ENCODE measurements around the gene PIP4K2C. TPM values are rescaled to one million over a fixed set of nuclear protein-coding genes. Genes with fewer than 3 reads are reported as not detected.

The PIP4K2C gene
- total RNA-seq, 2 donors from 2014 or later: 33.4 to 39.9 TPM

Other genes starting within 250 kb of the PIP4K2C start
- gene R3HDM2, start 160.1 kb upstream of the PIP4K2C start, total RNA-seq: 10 to 100 TPM; 26.5 to 62.4 TPM
- not detected for gene INHBC, start 156.4 kb upstream of the PIP4K2C start, total RNA-seq
- gene INHBE, start 135.9 kb upstream of the PIP4K2C start, total RNA-seq: not detected
- gene GLI1, start 131.4 kb upstream of the PIP4K2C start, total RNA-seq: 10 to 100 TPM in 1 of 2 donors, 1 to 10 TPM in 1; 1.7 to 13.0 TPM
- gene ARHGAP9, start 111.3 kb upstream of the PIP4K2C start, total RNA-seq: 10 to 100 TPM; 32.0 to 32.5 TPM
- gene MARS1, start 103.1 kb upstream of the PIP4K2C start, total RNA-seq: 100 to 1,000 TPM in 1 of 2 donors, 10 to 100 TPM in 1; 58.8 to 104 TPM
- gene DDIT3, start 70.7 kb upstream of the PIP4K2C start, total RNA-seq: 10 to 100 TPM; 35.5 to 39.6 TPM
- gene MBD6, start 68.4 kb upstream of the PIP4K2C start, total RNA-seq: 10 to 100 TPM; 39.2 to 54.3 TPM
- 100 to 1,000 TPM; 101 to 153 TPM for gene DCTN2, start 44.0 kb upstream of the PIP4K2C start, total RNA-seq
- 1 to 10 TPM in 1 of 2 donors, under 1 TPM in 1; 0.81 to 2.7 TPM for gene KIF5A, start 41.1 kb upstream of the PIP4K2C start, total RNA-seq
- 10 to 100 TPM; 37.9 to 55.1 TPM for gene DTX3, start 13.6 kb downstream of the PIP4K2C start, total RNA-seq
- 10 to 100 TPM; 73.8 to 77.0 TPM for gene ARHGEF25, start 20.2 kb downstream of the PIP4K2C start, total RNA-seq
- gene B4GALNT1, start 42.0 kb downstream of the PIP4K2C start, total RNA-seq: 10 to 100 TPM in 1 of 2 donors, 1 to 10 TPM in 1; 4.0 to 11.0 TPM
- gene OS9, start 102.9 kb downstream of the PIP4K2C start, total RNA-seq: 100 to 1,000 TPM; 253 to 381 TPM
- gene AGAP2, start 147.6 kb downstream of the PIP4K2C start, total RNA-seq: 1 to 10 TPM; 1.2 to 3.5 TPM
- gene TSPAN31, start 153.8 kb downstream of the PIP4K2C start, total RNA-seq: 100 to 1,000 TPM in 1 of 2 donors, 10 to 100 TPM in 1; 58.8 to 115 TPM
- 10 to 100 TPM; 52.3 to 72.8 TPM for gene CDK4, start 161.1 kb downstream of the PIP4K2C start, total RNA-seq
- gene MARCHF9, start 163.9 kb downstream of the PIP4K2C start, total RNA-seq: 10 to 100 TPM in 1 of 2 donors, 1 to 10 TPM in 1; 8.8 to 11.2 TPM
- 1 to 10 TPM in 1 of 2 donors, under 1 TPM in 1; 0.81 to 2.2 TPM for gene CYP27B1, start 175.9 kb downstream of the PIP4K2C start, total RNA-seq
- gene METTL1, start 180.9 kb downstream of the PIP4K2C start, total RNA-seq: 10 to 100 TPM; 10.4 to 13.5 TPM
- 1 to 10 TPM; 7.0 to 9.7 TPM for gene EEF1AKMT3, start 181.4 kb downstream of the PIP4K2C start, total RNA-seq
- 10 to 100 TPM; 15.4 to 19.3 TPM for gene TSFM, start 191.6 kb downstream of the PIP4K2C start, total RNA-seq
- 10 to 100 TPM in 1 of 2 donors, 1 to 10 TPM in 1; 2.2 to 15.3 TPM for gene AVIL, start 227.5 kb downstream of the PIP4K2C start, total RNA-seq